Mesenchymal stem cell (in vitro differentiated cells and primary cell): ENCODE results near the gene THBS1.

Source experiments
- DNase-seq: peaks from one replicate; pipeline ENCODE4 v3.0.0-alpha.2; 2013
- H2AFZ ChIP-seq: one replicate; pipeline ENCODE4 v1.6.1; 2013; ENCODE audit warnings: low read depth, mild to moderate bottlenecking, control low read depth, inconsistent platforms, low read length, moderate library complexity
- H2AK5ac ChIP-seq: 2 replicates; pipeline ENCODE4 v1.6.1; 2013; ENCODE audit warnings: low read length, moderate library complexity, mild to moderate bottlenecking, inconsistent platforms; ENCODE audit not compliant: severe bottlenecking
- H2BK120ac ChIP-seq: one replicate; pipeline ENCODE4 v1.6.1; 2013; ENCODE audit warnings: low read depth, mild to moderate bottlenecking, inconsistent platforms, low read length, moderate library complexity
- H2BK12ac ChIP-seq, 2 experiments: one replicate each; pipeline ENCODE4 v1.6.1; 2013; ENCODE audit warnings: inconsistent platforms in 2 of 2, low read length in 2 of 2, mild to moderate bottlenecking in 2 of 2, moderate library complexity in 2 of 2, control low read depth in 1 of 2
- H2BK15ac ChIP-seq: one replicate; pipeline ENCODE4 v1.6.1; 2013; ENCODE audit warnings: mild to moderate bottlenecking, low read depth, inconsistent platforms; ENCODE audit not compliant: poor library complexity, severe bottlenecking
- H2BK5ac ChIP-seq: 2 replicates; pipeline ENCODE4 v1.6.1; 2013; ENCODE audit warnings: low read depth, mild to moderate bottlenecking, low read length, control low read depth, inconsistent platforms; ENCODE audit not compliant: poor library complexity, severe bottlenecking
- H3K14ac ChIP-seq, 2 experiments: one replicate each; pipeline ENCODE4 v1.6.1; 2013; ENCODE audit warnings: inconsistent platforms in 2 of 2, low read length in 2 of 2, control low read depth in 1 of 2, mild to moderate bottlenecking in 1 of 2, moderate library complexity in 1 of 2
- H3K18ac ChIP-seq, 2 experiments: one replicate each; pipeline ENCODE4 v1.6.1; 2013; ENCODE audit warnings: inconsistent platforms in 2 of 2, low read length in 2 of 2, control low read depth in 1 of 2, low read depth in 1 of 2, mild to moderate bottlenecking in 1 of 2
- H3K23ac ChIP-seq, 2 experiments: one replicate each; pipeline ENCODE4 v1.6.1; 2013; ENCODE audit warnings: inconsistent platforms in 2 of 2, low read length in 2 of 2, mild to moderate bottlenecking in 2 of 2, moderate library complexity in 2 of 2, control low read depth in 1 of 2
- H3K27ac ChIP-seq: 2 replicates; pipeline ENCODE4 v1.5.1; 2013; ENCODE audit warnings: mild to moderate bottlenecking, moderate library complexity, low read length, control low read depth, inconsistent platforms; ENCODE audit not compliant: poor library complexity, severe bottlenecking
- H3K27me3 ChIP-seq, 2 experiments: 2 replicates each; pipeline versions ENCODE4 v1.6.1 to v1.7.0; 2013; ENCODE audit warnings: low read length in 2 of 2, mild to moderate bottlenecking in 2 of 2, moderate library complexity in 2 of 2, control low read depth in 1 of 2, inconsistent platforms in 1 of 2; ENCODE audit not compliant: control insufficient read depth in 1 of 2, insufficient read depth in 1 of 2
- H3K36me3 ChIP-seq, 2 experiments: 2 replicates each; pipeline versions ENCODE4 v1.6.1 to v1.7.0; 2013; ENCODE audit warnings: low read length in 2 of 2, control low read depth in 1 of 2, inconsistent platforms in 1 of 2, low read depth in 1 of 2, mild to moderate bottlenecking in 1 of 2; ENCODE audit not compliant: insufficient read depth in 2 of 2, control insufficient read depth in 1 of 2
- H3K4ac ChIP-seq, 2 experiments: one replicate each; pipeline ENCODE4 v1.6.1; 2013; ENCODE audit warnings: inconsistent platforms in 2 of 2, low read length in 2 of 2, mild to moderate bottlenecking in 2 of 2, moderate library complexity in 2 of 2, control low read depth in 1 of 2, low read depth in 1 of 2
- H3K4me1 ChIP-seq: 2 replicates; pipeline ENCODE4 v1.6.1; 2013; ENCODE audit warnings: low read depth, low read length, control low read depth; ENCODE audit not compliant: control insufficient read depth, insufficient read depth
- H3K4me2 ChIP-seq: 2 replicates; pipeline ENCODE4 v1.6.1; 2013; ENCODE audit warnings: low read length, mild to moderate bottlenecking, inconsistent platforms; ENCODE audit not compliant: poor library complexity, severe bottlenecking
- H3K4me3 ChIP-seq, 2 experiments: 2 replicates each; pipeline versions ENCODE4 v1.5.1 to v1.7.0; 2013; ENCODE audit warnings: low read length in 2 of 2, mild to moderate bottlenecking in 2 of 2, control low read depth in 1 of 2, low read depth in 1 of 2; ENCODE audit not compliant: insufficient read depth in 1 of 2
- H3K79me1 ChIP-seq: replicated peaks from 2 replicates; pipeline ENCODE4 v1.6.1; 2013; ENCODE audit warnings: mild to moderate bottlenecking, control low read depth, low read length, inconsistent platforms; ENCODE audit not compliant: poor library complexity, severe bottlenecking
- H3K9ac ChIP-seq: 2 replicates; pipeline ENCODE4 v1.7.0; 2013; ENCODE audit warnings: mild to moderate bottlenecking, low read length, moderate library complexity
- H3K9me3 ChIP-seq: 2 replicates; pipeline ENCODE4 v1.7.0; 2013; ENCODE audit warnings: mild to moderate bottlenecking, low read length; ENCODE audit not compliant: control insufficient read depth
- H4K8ac ChIP-seq: one replicate; pipeline ENCODE4 v1.6.1; 2013; ENCODE audit warnings: inconsistent platforms, mild to moderate bottlenecking, low read length, moderate library complexity
- H4K91ac ChIP-seq: one replicate; pipeline ENCODE4 v1.6.1; 2013; ENCODE audit warnings: mild to moderate bottlenecking, low read length, inconsistent platforms
- WGBS: methylation state at CpG from one replicate; pipeline ENCODE4 v1.1.7; 2013; ENCODE audit warnings: mixed read lengths; 5-methylcytosine and 5-hydroxymethylcytosine counted together

Gene THBS1

GRCh38 chr15:39584266-39584659 is 3.4 kb downstream of the THBS1 start:
- H3K9me3 ChIP-seq, result no peaks in the 10 kb centered on the region
- H3K18ac ChIP-seq, result no peak overlapping the region
- H2AK5ac ChIP-seq, result no peak overlapping the region
- H3K14ac ChIP-seq, result no peak overlapping the region
- no peaks in the 10 kb centered on the region for H3K79me1 ChIP-seq
- H3K9ac ChIP-seq, result peak overlapping the region; percentile 61
- no peak overlapping the region for H3K4ac ChIP-seq
- H3K4me2 ChIP-seq, result peak overlapping the region; percentile 34
- H2BK120ac ChIP-seq, result no peak overlapping the region
- H4K8ac ChIP-seq, result no peak overlapping the region
- H3K27ac ChIP-seq, result peak overlapping the region; percentile 0
- no peak for DNase-seq
- H3K4me3 ChIP-seq, result peak overlapping the region; percentile 51 to 88
- H2BK5ac ChIP-seq, result no peak overlapping the region
- H2BK15ac ChIP-seq, result no peak overlapping the region
- no peak overlapping the region for H4K91ac ChIP-seq
- no peaks in the 10 kb centered on the region for H3K27me3 ChIP-seq
- peaks cover 50 to 71% of the 10 kb centered on the region in 2 experiments for H3K36me3 ChIP-seq
- no peak overlapping the region for H2BK12ac ChIP-seq
- no peak overlapping the region for H3K23ac ChIP-seq
- WGBS, result 87% methylated on average over 6 of the region's 7 CpGs
- H2AFZ ChIP-seq, result no peak overlapping the region
- peaks cover 24% of the 10 kb centered on the region for H3K4me1 ChIP-seq

GRCh38 chr15:39584662-39585388 is 3.9 kb downstream of the THBS1 start:
- WGBS, result 88% methylated on average over 2 of the region's 3 CpGs
- DNase-seq, result peak; percentile 5
- peak overlapping the region; percentile 18 for H3K27ac ChIP-seq

GRCh38 chr15:39585389-39585841 is 4.5 kb downstream of the THBS1 start:
- peak overlapping the region; percentile 61 for H3K9ac ChIP-seq
- no peak overlapping the region for H4K91ac ChIP-seq
- peak overlapping the region; percentile 29 to 88 for H3K4me3 ChIP-seq
- H2AFZ ChIP-seq, result no peak overlapping the region
- peak overlapping the region in 1 of 2 experiments; percentile 18 for H3K18ac ChIP-seq
- no peak overlapping the region for H2BK15ac ChIP-seq
- no peak overlapping the region for H2AK5ac ChIP-seq
- H3K36me3 ChIP-seq, result peaks cover 55 to 82% of the 10 kb centered on the region in 2 experiments
- H2BK12ac ChIP-seq, result no peak overlapping the region
- no peak overlapping the region for H2BK5ac ChIP-seq
- H3K27me3 ChIP-seq, result no peaks in the 10 kb centered on the region
- no peaks in the 10 kb centered on the region for H3K9me3 ChIP-seq
- DNase-seq, result peak; percentile 27
- H3K79me1 ChIP-seq, result no peaks in the 10 kb centered on the region
- H2BK120ac ChIP-seq, result no peak overlapping the region
- H4K8ac ChIP-seq, result no peak overlapping the region
- H3K4ac ChIP-seq, result no peak overlapping the region
- peaks cover 25% of the 10 kb centered on the region for H3K4me1 ChIP-seq
- WGBS, result 94% methylated on average over 4 of the region's 4 CpGs
- peak overlapping the region; percentile 69 for H3K4me2 ChIP-seq
- H3K23ac ChIP-seq, result no peak overlapping the region
- peak overlapping the region in 1 of 2 experiments; percentile 69 for H3K14ac ChIP-seq
- H3K27ac ChIP-seq, result peak overlapping the region; percentile 18

More at GRCh38 chr15:39584662-39585388, 3.9 kb downstream of the THBS1 start:
- no peak overlapping the region for H2BK5ac ChIP-seq
- H3K4me3 ChIP-seq, result peak overlapping the region in 1 of 2 experiments; percentile 88
- peaks cover 54 to 76% of the 10 kb centered on the region in 2 experiments for H3K36me3 ChIP-seq
- H4K91ac ChIP-seq, result no peak overlapping the region
- peaks cover 24% of the 10 kb centered on the region for H3K4me1 ChIP-seq
- peak overlapping the region; percentile 69 for H3K4me2 ChIP-seq
- no peak overlapping the region for H2BK12ac ChIP-seq
- H2AFZ ChIP-seq, result no peak overlapping the region
- H2BK120ac ChIP-seq, result no peak overlapping the region
- H3K18ac ChIP-seq, result no peak overlapping the region
- H3K14ac ChIP-seq, result no peak overlapping the region
- H2AK5ac ChIP-seq, result no peak overlapping the region
- no peak overlapping the region for H4K8ac ChIP-seq
- H2BK15ac ChIP-seq, result no peak overlapping the region
- no peaks in the 10 kb centered on the region for H3K9me3 ChIP-seq
- H3K9ac ChIP-seq, result peak overlapping the region; percentile 61
- no peaks in the 10 kb centered on the region for H3K79me1 ChIP-seq
- H3K27me3 ChIP-seq, result no peaks in the 10 kb centered on the region
- H3K4ac ChIP-seq, result no peak overlapping the region
- H3K23ac ChIP-seq, result no peak overlapping the region

- WGBS, result 85% methylated on average over 4 of the region's 4 CpGs
- peaks cover 25% of the 10 kb centered on the region for H3K4me1 ChIP-seq
- H2AFZ ChIP-seq, result no peak overlapping the region
Measured at GRCh38 chr15:39585871-39586301, 5.0 kb downstream of the THBS1 start.

More at GRCh38 chr15:39585871-39586301, 5.0 kb downstream of the THBS1 start:
- Histone ChIP-seq H3K9ac (peak overlapping the region; percentile 61), H3K4me3 (peak overlapping the region in 1 of 2 experiments; percentile 88), H3K4ac (no peak overlapping the region), H4K91ac (no peak overlapping the region), H2AK5ac (no peak overlapping the region), H4K8ac (no peak overlapping the region), H3K36me3 (peaks cover 55 to 87% of the 10 kb centered on the region in 2 experiments), H3K23ac (no peak overlapping the region), H3K4me2 (peak overlapping the region; percentile 69), H2BK12ac (no peak overlapping the region), H3K9me3 (no peaks in the 10 kb centered on the region), H2BK120ac (no peak overlapping the region), H3K27me3 (no peaks in the 10 kb centered on the region), H3K79me1 (no peaks in the 10 kb centered on the region), H2BK15ac (no peak overlapping the region), H2BK5ac (no peak overlapping the region), H3K27ac (peak overlapping the region; percentile 38), H3K14ac (no peak overlapping the region), H3K18ac (peak overlapping the region in 1 of 2 experiments; percentile 4)
- DNase-seq, result peak; percentile 19
